HCT116 (cell line): Measurements from ENCODE around the gene FES. TPM values are rescaled to one million over a fixed set of nuclear protein-coding genes. Genes with fewer than 3 reads are reported as not detected.

Source experiments
- ATAC-seq: fragments of 200-7000 bp; cut with Tn5 transposase; 2 replicates; pipeline ENCODE4 v1.9.1; 2020; ENCODE audit warnings: mild to moderate bottlenecking, moderate library complexity
- BruUV-seq: library from RNA; stranded (reverse); fragments of 400-500 nt; replicated peaks from 2 replicates; lab custom pipeline; 2021; lab: Mats Ljungman, UMichigan
- CTCF ChIA-PET: fragments of 300-600 bp; sonication (Branson Sonifier 250); formaldehyde crosslinking; loops from one replicate; lab custom pipeline; 2021; ENCODE audit warnings: antibody characterized with exemption; lab: Charles Lee
- POLR2A ChIA-PET: fragments of 300-600, 350-600 bp; sonication (Branson Sonifier 250); formaldehyde crosslinking; loops from one replicate; lab custom pipeline; 2021; ENCODE audit warnings: antibody characterized with exemption; lab: Charles Lee
- RAD21 ChIA-PET, 2 experiments: fragments of 300-600 bp; sonication (Branson Sonifier 250); formaldehyde crosslinking; loops; one replicate each; lab custom pipeline; 2023; ENCODE audit warnings: low total read pairs in 2 of 2; ENCODE audit not compliant: uncharacterized antibody in 2 of 2, unreplicated experiment in 2 of 2, low non-redundant PET in 1 of 2; lab: Charles Lee
- DNase-seq: peaks from one replicate; pipeline ENCODE4 v3.0.0-alpha.2; 2010; ENCODE audit warnings: low read depth, low spot score
- H2AFZ ChIP-seq: fragments of 200-600 bp; shearing (Covaris generic), sonication (generic); 2 replicates; pipeline ENCODE4 v1.6.1; 2017; ENCODE audit warnings: low read depth, mixed run types, mixed read lengths, antibody characterized with exemption, low read length; ENCODE audit not compliant: poor library complexity, severe bottlenecking
- H3K27ac ChIP-seq: 2 replicates; pipeline ENCODE4 v1.5.1; 2012; ENCODE audit warnings: low read depth, low read length
- H3K27me3 ChIP-seq: fragments of 200-600 bp; sonication (generic); 2 replicates; pipeline ENCODE4 v1.6.1; 2016; ENCODE audit warnings: mixed run types, low read length, mixed read lengths; ENCODE audit not compliant: insufficient read depth
- H3K36me3 ChIP-seq, 2 experiments: fragments of 200-500 bp in 1 of 2; fragments of 200-600 bp in 1 of 2; sonication (Bioruptor generic) in 1 of 2; sonication (generic) in 1 of 2; 2 replicates each; pipeline versions ENCODE4 v1.5.1 to v1.6.1; 2014 to 2016; ENCODE audit warnings: low read length in 2 of 2, inconsistent platforms in 1 of 2, mixed read lengths in 1 of 2, mixed run types in 1 of 2; ENCODE audit not compliant: insufficient read depth in 2 of 2, control insufficient read depth in 1 of 2
- H3K4me1 ChIP-seq, 2 experiments: fragments of 200-600 bp in 1 of 2; sonication (generic) in 1 of 2; 2 replicates each; pipeline versions ENCODE4 v1.5.1 to v1.6.1; 2012 to 2017; ENCODE audit warnings: low read length in 2 of 2, inconsistent platforms in 1 of 2, mild to moderate bottlenecking in 1 of 2, mixed read lengths in 1 of 2, mixed run types in 1 of 2, moderate library complexity in 1 of 2; ENCODE audit not compliant: insufficient read depth in 2 of 2, control insufficient read depth in 1 of 2
- H3K4me2 ChIP-seq: fragments of 200-600 bp; sonication (generic); 2 replicates; pipeline ENCODE4 v1.6.1; 2017; ENCODE audit warnings: mixed run types, low read length, mixed read lengths
- H3K4me3 ChIP-seq, 2 experiments: fragments of 200-600 bp in 1 of 2; sonication (generic) in 1 of 2; replicated peaks in 1 of 2; 2 replicates each; pipeline ENCODE4 v1.5.1; 2011 to 2016; ENCODE audit warnings: low read length in 2 of 2, control low read depth in 1 of 2, low read depth in 1 of 2, mild to moderate bottlenecking in 1 of 2, mixed read lengths in 1 of 2, mixed run types in 1 of 2
- H3K79me2 ChIP-seq: fragments of 200-600 bp; sonication (generic); 2 replicates; pipeline ENCODE4 v1.6.1; 2017; ENCODE audit warnings: mild to moderate bottlenecking, mixed run types, low read length, moderate library complexity, mixed read lengths; ENCODE audit not compliant: insufficient read depth
- H3K9ac ChIP-seq: fragments of 200-600 bp; sonication (generic); 2 replicates; pipeline ENCODE4 v1.6.1; 2016; ENCODE audit warnings: low read length, mixed read lengths
- H3K9me2 ChIP-seq: fragments of 200-600 bp; sonication (generic), shearing (Covaris generic); 2 replicates; pipeline ENCODE4 v1.6.1; 2017; ENCODE audit warnings: mixed run types, mild to moderate bottlenecking, moderate library complexity; ENCODE audit not compliant: insufficient read depth
- H3K9me3 ChIP-seq, 2 experiments: fragments of 200-500 bp in 1 of 2; fragments of 200-600 bp in 1 of 2; sonication (Bioruptor generic) in 1 of 2; sonication (generic) in 1 of 2; 2 replicates each; pipeline ENCODE4 v1.6.1; 2014 to 2017; ENCODE audit warnings: low read length in 2 of 2, mixed read lengths in 2 of 2, inconsistent platforms in 1 of 2, low read depth in 1 of 2, mild to moderate bottlenecking in 1 of 2, mixed run types in 1 of 2, moderate library complexity in 1 of 2; ENCODE audit not compliant: control insufficient read depth in 1 of 2, insufficient read depth in 1 of 2
- H4K20me1 ChIP-seq: fragments of 200-600 bp; sonication (generic), shearing (Covaris generic); 2 replicates; pipeline ENCODE4 v1.6.1; 2017; ENCODE audit warnings: mixed run types, mild to moderate bottlenecking, moderate library complexity; ENCODE audit not compliant: insufficient read depth
- CBX3 ChIP-seq: IDR thresholded peaks from 2 replicates; pipeline ENCODE4 v1.6.1; 2012; ENCODE audit warnings: low read depth
- JUND ChIP-seq: IDR thresholded peaks from 2 replicates; pipeline ENCODE4 v1.6.1; 2012
- POLR2A ChIP-seq: IDR thresholded peaks from 2 replicates; pipeline ENCODE4 v1.7.0; 2011; ENCODE audit warnings: borderline replicate concordance; ENCODE audit not compliant: insufficient read depth, insufficient read length; ENCODE audit errors: extremely low read depth
- POLR2AphosphoS5 ChIP-seq: IDR thresholded peaks from 2 replicates; pipeline ENCODE4 v1.6.1; 2011; ENCODE audit warnings: mild to moderate bottlenecking, low read depth, low read length, moderate library complexity
- REST ChIP-seq: IDR thresholded peaks from 2 replicates; pipeline ENCODE4 v1.6.1; 2012; ENCODE audit warnings: low read depth
- SIN3A ChIP-seq: IDR thresholded peaks from 2 replicates; pipeline ENCODE4 v1.6.1; 2012; ENCODE audit warnings: low read depth
- SP1 ChIP-seq: IDR thresholded peaks from 2 replicates; pipeline ENCODE4 v1.6.1; 2012; ENCODE audit warnings: low read depth
- SRF ChIP-seq: IDR thresholded peaks from 2 replicates; pipeline ENCODE4 v1.6.1; 2012; ENCODE audit warnings: low read depth
- TCF7L2 ChIP-seq: IDR thresholded peaks from 2 replicates; pipeline ENCODE4 v1.7.0; 2011; ENCODE audit warnings: borderline replicate concordance, inconsistent platforms; ENCODE audit not compliant: insufficient read depth, insufficient read length; ENCODE audit errors: extremely low read depth
- ZNF274 ChIP-seq: fragments of 200-500 bp; sonication (Bioruptor generic); IDR thresholded peaks from 2 replicates; pipeline ENCODE4 v1.6.1; 2014; ENCODE audit warnings: mild to moderate bottlenecking, low read depth, low read length, inconsistent platforms
- intact Hi-C: fragments of 100-400 bp; cut with micrococcal nuclease; formaldehyde crosslinking; loops from 2 replicates; pipeline ENCODE4 v1.10.0; 2022
- total RNA-seq: library from RNA; stranded (reverse); gene quantifications from one replicate; pipeline ENCODE4 v1.2.1, GENCODE V29; 2021; ENCODE audit not compliant: unreplicated experiment

The FES gene
- total RNA-seq, 1 experiment from 2014 or later = 5.3 TPM

- TF ChIP-seq SRF = no peak
- TF ChIP-seq POLR2AphosphoS5 = no peak
- no peak for TF ChIP-seq POLR2A
- no peak for TF ChIP-seq SIN3A
- no peak for TF ChIP-seq SP1
Observed at GRCh38 chr15:90880381-90881145, 3.7 kb upstream of the FES start (continued).

GRCh38 chr15:90881181-90881977 is 2.9 kb upstream of the FES start:
- H3K27ac ChIP-seq = no peak overlapping the region
- intact Hi-C loops = no loop called here
- no peak for ATAC-seq
- no peak for DNase-seq
- peaks cover 0 to 3% of the 10 kb centered on the region in 2 experiments; a peak in 1 of 4 replicates for H3K4me1 ChIP-seq
- TF ChIP-seq TCF7L2 = no peak
- no peak for TF ChIP-seq REST
- TF ChIP-seq ZNF274 = no peak
- no peak for TF ChIP-seq CBX3
- no peak for TF ChIP-seq JUND
- H4K20me1 ChIP-seq = no peaks in the 10 kb centered on the region
- CTCF ChIA-PET = no interaction called here
- no peak overlapping the region for H3K4me2 ChIP-seq
- H3K9ac ChIP-seq = no peak overlapping the region
- H2AFZ ChIP-seq = no peak overlapping the region
- no TSS peak for BruUV-seq
- no peaks in the 10 kb centered on the region for H3K9me3 ChIP-seq
- no peak overlapping the region for H3K4me3 ChIP-seq
- H3K9me2 ChIP-seq = no peaks in the 10 kb centered on the region
- POLR2A ChIA-PET = no interaction called here
- no peaks in the 10 kb centered on the region for H3K79me2 ChIP-seq
- RAD21 ChIA-PET = no interaction called here
- H3K36me3 ChIP-seq = peaks cover 10 to 11% of the 10 kb centered on the region in 2 experiments; a peak in 3 of 4 replicates
- H3K27me3 ChIP-seq = no peaks in the 10 kb centered on the region
